Loucy (cell line): Measurements from ENCODE around the gene LRRC23.

ENCODE experiments used
- EZH2phosphoT487 ChIP-seq: fragments of 200-600 bp; IDR thresholded peaks from 2 replicates; pipeline ENCODE4 v1.6.1; 2018; ENCODE audit warnings: antibody characterized with exemption, mild to moderate bottlenecking, moderate library complexity, borderline replicate concordance
- TF ChIP-seq, protein P1 (sequence below): fragments of 200-600 bp; sonication (generic); conservative IDR thresholded peaks from 2 replicates; pipeline ENCODE4 v1.5.1; 2014; ENCODE audit warnings: mild to moderate bottlenecking, antibody characterized with exemption, low read length

DNA sequence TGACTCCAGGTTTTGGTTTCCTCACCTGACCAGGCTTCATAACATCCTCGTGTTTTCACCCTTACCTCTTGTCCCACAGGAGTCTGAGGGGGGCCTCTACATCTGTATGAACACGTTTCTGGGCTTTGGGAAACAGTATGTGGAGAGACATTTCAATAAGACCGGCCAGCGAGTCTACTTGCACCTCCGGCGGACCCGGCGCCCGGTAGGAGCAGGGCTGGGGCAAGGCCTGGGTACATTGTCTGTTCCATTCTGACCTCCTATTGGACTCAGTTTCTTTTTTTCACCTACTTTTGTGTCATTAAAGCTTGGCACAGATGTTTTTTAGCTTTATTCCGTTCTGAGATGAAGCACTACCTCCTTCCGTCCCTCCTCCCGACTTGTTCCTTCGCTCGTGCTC, 49.3 kb upstream of the LRRC23 start:
- TF ChIP-seq, protein P1, sequence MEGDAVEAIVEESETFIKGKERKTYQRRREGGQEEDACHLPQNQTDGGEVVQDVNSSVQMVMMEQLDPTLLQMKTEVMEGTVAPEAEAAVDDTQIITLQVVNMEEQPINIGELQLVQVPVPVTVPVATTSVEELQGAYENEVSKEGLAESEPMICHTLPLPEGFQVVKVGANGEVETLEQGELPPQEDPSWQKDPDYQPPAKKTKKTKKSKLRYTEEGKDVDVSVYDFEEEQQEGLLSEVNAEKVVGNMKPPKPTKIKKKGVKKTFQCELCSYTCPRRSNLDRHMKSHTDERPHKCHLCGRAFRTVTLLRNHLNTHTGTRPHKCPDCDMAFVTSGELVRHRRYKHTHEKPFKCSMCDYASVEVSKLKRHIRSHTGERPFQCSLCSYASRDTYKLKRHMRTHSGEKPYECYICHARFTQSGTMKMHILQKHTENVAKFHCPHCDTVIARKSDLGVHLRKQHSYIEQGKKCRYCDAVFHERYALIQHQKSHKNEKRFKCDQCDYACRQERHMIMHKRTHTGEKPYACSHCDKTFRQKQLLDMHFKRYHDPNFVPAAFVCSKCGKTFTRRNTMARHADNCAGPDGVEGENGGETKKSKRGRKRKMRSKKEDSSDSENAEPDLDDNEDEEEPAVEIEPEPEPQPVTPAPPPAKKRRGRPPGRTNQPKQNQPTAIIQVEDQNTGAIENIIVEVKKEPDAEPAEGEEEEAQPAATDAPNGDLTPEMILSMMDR: no peak
- no peak for TF ChIP-seq EZH2phosphoT487
